ENCODE measurements around the gene PPP6R3. TPM values are rescaled to one million over a fixed set of nuclear protein-coding genes. Genes with fewer than 3 reads are reported as not detected.

The PPP6R3 gene
- total and polyA plus RNA-seq, 10 of the 15 experiments (the other 5 are each of a cell fraction or from before 2014, with no cell fraction given): 12.4 to 123 (median 74.1) TPM

DNA sequence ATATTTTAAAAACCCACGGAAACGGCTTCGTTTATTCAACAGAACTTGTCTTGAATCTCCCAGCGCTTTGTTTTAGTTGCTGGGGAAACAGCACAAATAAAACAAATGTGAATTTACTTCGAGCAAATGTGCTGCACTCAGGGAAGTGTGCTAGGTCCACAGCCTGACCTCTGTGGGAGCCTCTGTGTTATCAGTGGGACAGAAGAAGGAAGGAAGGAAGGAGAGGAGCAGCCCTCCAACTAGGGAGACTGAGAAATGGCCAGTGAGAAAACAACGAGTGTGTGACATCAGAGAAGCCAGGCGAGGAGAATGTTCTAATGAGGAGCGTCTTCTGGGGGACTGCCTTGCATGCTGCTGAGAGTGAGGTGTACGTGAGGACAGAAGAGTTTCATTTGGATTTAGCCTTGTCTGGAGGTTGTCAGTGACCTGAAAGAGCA, 42.7 kb downstream of the PPP6R3 start:
- CTCF ChIA-PET: no interaction called here
- peaks cover 3% of the 10 kb centered on the region; the same call in 1 of the 2 replicates for H4K20me1 ChIP-seq (ENCODE audit: control insufficient read depth, insufficient read depth)
- peaks cover 0 to 4% of the 10 kb centered on the region in 2 experiments; a peak in 1 of 4 replicates for H3K36me3 ChIP-seq (ENCODE audit: control insufficient read depth in 2 of 2, insufficient read depth in 2 of 2, low read length in 1 of 2)
- TF ChIP-seq KLF5 (IDR thresholded peaks at IDR 0.05; ENCODE audit: partially characterized antibody) (no peak), EGR1 (IDR thresholded peaks at IDR 0.05; ENCODE audit: borderline replicate concordance in 1 of 2, low read depth in 2 of 2, low read length in 2 of 2) (no peak), FOXK2 (IDR thresholded peaks at IDR 0.05) (no peak), POLR2AphosphoS5 (IDR thresholded peaks at IDR 0.05; ENCODE audit: low read length) (no peak), SREBF2 (IDR thresholded peaks at IDR 0.05; ENCODE audit: low read length) (no peak)
- TF ChIP-seq, protein P1, sequence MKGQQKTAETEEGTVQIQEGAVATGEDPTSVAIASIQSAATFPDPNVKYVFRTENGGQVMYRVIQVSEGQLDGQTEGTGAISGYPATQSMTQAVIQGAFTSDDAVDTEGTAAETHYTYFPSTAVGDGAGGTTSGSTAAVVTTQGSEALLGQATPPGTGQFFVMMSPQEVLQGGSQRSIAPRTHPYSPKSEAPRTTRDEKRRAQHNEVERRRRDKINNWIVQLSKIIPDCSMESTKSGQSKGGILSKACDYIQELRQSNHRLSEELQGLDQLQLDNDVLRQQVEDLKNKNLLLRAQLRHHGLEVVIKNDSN (IDR thresholded peaks at IDR 0.05; ENCODE audit: borderline replicate concordance, extremely low read length, insufficient read depth, low read depth, low read length): no peak
- no peak overlapping the region for H3K4me3 ChIP-seq
- POLR2A ChIA-PET: no interaction called here
- H3K9me3 ChIP-seq (replicated peaks; ENCODE audit: control insufficient read depth, insufficient read depth, low read length): no peaks in the 10 kb centered on the region
- no peaks in the 10 kb centered on the region for H3K27me3 ChIP-seq (replicated peaks in 1 of 2; ENCODE audit: control insufficient read depth in 2 of 2, insufficient read depth in 2 of 2, low read length in 1 of 2)
- H2AFZ ChIP-seq (ENCODE audit: control insufficient read depth, low read depth, low read length): no peak overlapping the region
- peaks cover 32% of the 10 kb centered on the region for H3K4me1 ChIP-seq (ENCODE audit: control insufficient read depth, insufficient read depth, low read length)
- SMC1A ChIA-PET (ENCODE audit: uncharacterized antibody, unreplicated experiment): no interaction called here
- BruUV-seq (replicated peaks): no TSS peak
- intact Hi-C loops (cut with micrococcal nuclease; ENCODE audit: unreplicated experiment) (no loop called here), in situ Hi-C loops (cut with MboI) (no loop called here)
- H3K27ac ChIP-seq (ENCODE audit: control insufficient read depth, insufficient read depth): no peak overlapping the region; the same call in 1 of the 2 replicates
- DNase-seq (ENCODE audit: low read depth, low spot score): no peak
- 82% methylated on average over 9 of the region's 9 CpGs for WGBS (ENCODE audit: insufficient coverage, insufficient replicate concordance, low lambda C conversion rate, missing lambda C conversion rate)
- no peak overlapping the region; the same call in 1 of the 2 replicates for H3K4me2 ChIP-seq (ENCODE audit: control insufficient read depth, insufficient read depth)
- no peak overlapping the region for H3K9ac ChIP-seq (ENCODE audit: control insufficient read depth, insufficient read depth, low read length)
- ATAC-seq: no peak
- H3K79me2 ChIP-seq (ENCODE audit: control insufficient read depth, insufficient read depth, low read length): peaks cover 99% of the 10 kb centered on the region
- no peak for FAIRE-seq
- RAD21 ChIA-PET (ENCODE audit: unreplicated experiment): no interaction called here

DNA sequence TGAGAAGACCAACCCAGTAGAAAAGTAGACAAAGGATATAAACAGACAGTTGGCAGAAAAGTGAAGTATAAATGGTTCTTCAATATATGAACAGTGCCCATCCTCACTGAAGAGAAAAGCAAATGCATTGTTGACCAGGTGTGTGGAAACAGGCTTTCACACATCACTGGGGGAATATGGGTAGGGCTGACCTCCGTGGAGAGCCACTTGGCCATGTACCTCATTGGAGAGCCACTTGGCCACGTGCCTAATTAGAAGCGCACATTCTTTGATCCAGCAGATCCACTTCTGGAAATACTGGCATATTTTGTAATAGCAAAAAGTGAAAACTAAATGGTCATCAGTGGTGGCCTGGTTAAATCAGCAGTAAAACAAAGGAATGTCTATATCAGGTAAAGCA, 43.2 kb downstream of the PPP6R3 start:
- ChIA-PET CTCF (no interaction called here), SMC1A (ENCODE audit: uncharacterized antibody, unreplicated experiment) (interaction anchor here (4.3 kb wide), 1 partner anchor 9 kb away, joined by 22 read pairs; no protein-coding TSS in a partner anchor), RAD21 (ENCODE audit: unreplicated experiment) (no interaction called here), POLR2A (no interaction called here)
- Histone ChIP-seq H3K4me1 (ENCODE audit: control insufficient read depth, insufficient read depth, low read length) (peaks cover 27% of the 10 kb centered on the region), H3K36me3 (ENCODE audit: control insufficient read depth in 2 of 2, insufficient read depth in 2 of 2, low read length in 1 of 2) (peaks cover 0 to 4% of the 10 kb centered on the region in 2 experiments; a peak in 1 of 4 replicates), H3K79me2 (ENCODE audit: control insufficient read depth, insufficient read depth, low read length) (peaks cover 99% of the 10 kb centered on the region), H3K27ac (ENCODE audit: control insufficient read depth, insufficient read depth) (no peak overlapping the region), H3K9me3 (replicated peaks; ENCODE audit: control insufficient read depth, insufficient read depth, low read length) (no peaks in the 10 kb centered on the region), H2AFZ (ENCODE audit: control insufficient read depth, low read depth, low read length) (no peak overlapping the region), H3K9ac (ENCODE audit: control insufficient read depth, insufficient read depth, low read length) (no peak overlapping the region), H3K4me2 (ENCODE audit: control insufficient read depth, insufficient read depth) (no peak overlapping the region), H3K4me3 (no peak overlapping the region), H4K20me1 (ENCODE audit: control insufficient read depth, insufficient read depth) (peaks cover 3% of the 10 kb centered on the region; the same call in 1 of the 2 replicates), H3K27me3 (replicated peaks in 1 of 2; ENCODE audit: control insufficient read depth in 2 of 2, insufficient read depth in 2 of 2, low read length in 1 of 2) (no peaks in the 10 kb centered on the region)
- intact Hi-C loops (cut with micrococcal nuclease; ENCODE audit: unreplicated experiment) (no loop called here), in situ Hi-C loops (cut with MboI) (no loop called here)
- 100% methylated on average over 3 of the region's 3 CpGs for WGBS (ENCODE audit: insufficient coverage, insufficient replicate concordance, low lambda C conversion rate, missing lambda C conversion rate)
- FAIRE-seq (no peak), DNase-seq (ENCODE audit: low read depth, low spot score) (no peak), ATAC-seq (no peak)
- BruUV-seq (replicated peaks): no TSS peak
- TF ChIP-seq, protein P2, sequence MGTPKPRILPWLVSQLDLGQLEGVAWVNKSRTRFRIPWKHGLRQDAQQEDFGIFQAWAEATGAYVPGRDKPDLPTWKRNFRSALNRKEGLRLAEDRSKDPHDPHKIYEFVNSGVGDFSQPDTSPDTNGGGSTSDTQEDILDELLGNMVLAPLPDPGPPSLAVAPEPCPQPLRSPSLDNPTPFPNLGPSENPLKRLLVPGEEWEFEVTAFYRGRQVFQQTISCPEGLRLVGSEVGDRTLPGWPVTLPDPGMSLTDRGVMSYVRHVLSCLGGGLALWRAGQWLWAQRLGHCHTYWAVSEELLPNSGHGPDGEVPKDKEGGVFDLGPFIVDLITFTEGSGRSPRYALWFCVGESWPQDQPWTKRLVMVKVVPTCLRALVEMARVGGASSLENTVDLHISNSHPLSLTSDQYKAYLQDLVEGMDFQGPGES (IDR thresholded peaks at IDR 0.05): no peak
- TF ChIP-seq IKZF2 (IDR thresholded peaks at IDR 0.05) (no peak), MYB (IDR thresholded peaks at IDR 0.05; ENCODE audit: borderline replicate concordance, low read depth, low read length) (no peak)
- TF ChIP-seq, protein P3, sequence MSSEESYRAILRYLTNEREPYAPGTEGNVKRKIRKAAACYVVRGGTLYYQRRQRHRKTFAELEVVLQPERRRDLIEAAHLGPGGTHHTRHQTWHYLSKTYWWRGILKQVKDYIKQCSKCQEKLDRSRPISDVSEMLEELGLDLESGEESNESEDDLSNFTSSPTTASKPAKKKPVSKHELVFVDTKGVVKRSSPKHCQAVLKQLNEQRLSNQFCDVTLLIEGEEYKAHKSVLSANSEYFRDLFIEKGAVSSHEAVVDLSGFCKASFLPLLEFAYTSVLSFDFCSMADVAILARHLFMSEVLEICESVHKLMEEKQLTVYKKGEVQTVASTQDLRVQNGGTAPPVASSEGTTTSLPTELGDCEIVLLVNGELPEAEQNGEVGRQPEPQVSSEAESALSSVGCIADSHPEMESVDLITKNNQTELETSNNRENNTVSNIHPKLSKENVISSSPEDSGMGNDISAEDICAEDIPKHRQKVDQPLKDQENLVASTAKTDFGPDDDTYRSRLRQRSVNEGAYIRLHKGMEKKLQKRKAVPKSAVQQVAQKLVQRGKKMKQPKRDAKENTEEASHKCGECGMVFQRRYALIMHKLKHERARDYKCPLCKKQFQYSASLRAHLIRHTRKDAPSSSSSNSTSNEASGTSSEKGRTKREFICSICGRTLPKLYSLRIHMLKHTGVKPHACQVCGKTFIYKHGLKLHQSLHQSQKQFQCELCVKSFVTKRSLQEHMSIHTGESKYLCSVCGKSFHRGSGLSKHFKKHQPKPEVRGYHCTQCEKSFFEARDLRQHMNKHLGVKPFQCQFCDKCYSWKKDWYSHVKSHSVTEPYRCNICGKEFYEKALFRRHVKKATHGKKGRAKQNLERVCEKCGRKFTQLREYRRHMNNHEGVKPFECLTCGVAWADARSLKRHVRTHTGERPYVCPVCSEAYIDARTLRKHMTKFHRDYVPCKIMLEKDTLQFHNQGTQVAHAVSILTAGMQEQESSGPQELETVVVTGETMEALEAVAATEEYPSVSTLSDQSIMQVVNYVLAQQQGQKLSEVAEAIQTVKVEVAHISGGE (CRISPR knock-in tag; IDR thresholded peaks at IDR 0.05): no peak
- TF ChIP-seq, protein P4, sequence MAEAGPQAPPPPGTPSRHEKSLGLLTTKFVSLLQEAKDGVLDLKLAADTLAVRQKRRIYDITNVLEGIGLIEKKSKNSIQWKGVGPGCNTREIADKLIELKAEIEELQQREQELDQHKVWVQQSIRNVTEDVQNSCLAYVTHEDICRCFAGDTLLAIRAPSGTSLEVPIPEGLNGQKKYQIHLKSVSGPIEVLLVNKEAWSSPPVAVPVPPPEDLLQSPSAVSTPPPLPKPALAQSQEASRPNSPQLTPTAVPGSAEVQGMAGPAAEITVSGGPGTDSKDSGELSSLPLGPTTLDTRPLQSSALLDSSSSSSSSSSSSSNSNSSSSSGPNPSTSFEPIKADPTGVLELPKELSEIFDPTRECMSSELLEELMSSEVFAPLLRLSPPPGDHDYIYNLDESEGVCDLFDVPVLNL (IDR thresholded peaks at IDR 0.05; ENCODE audit: low read depth, low read length): no peak
